Spleen (tissue), 7 donors: Measurements from ENCODE around the gene TLE1.

Experiments used
- CTCF ChIP-seq, 11 experiments: fragments of 200-600 bp in 7 of 11; fragments of 450-650 bp in 4 of 11; sonication (generic) in 4 of 11; IDR thresholded peaks in 8 of 11; conservative IDR thresholded peaks in 3 of 11; 1 replicate in 7 of 11; 2 replicates in 4 of 11; pipeline versions ENCODE4 v1.4.0 to v1.8.0; 2016 to 2021; ENCODE audit warnings: antibody characterized with exemption in 11 of 11, inconsistent platforms in 4 of 11, mild to moderate bottlenecking in 1 of 11
- POLR2A ChIP-seq, 3 donors: fragments of 450-650 bp; IDR thresholded peaks; one replicate each; pipeline ENCODE4 v1.5.1; 2017; ENCODE audit warnings: antibody characterized with exemption in 3 of 3, mild to moderate bottlenecking in 1 of 3
- donor health status: DM: no; HTN: no; CAD: no; lungs with moderate emphysema.
- donor health status: DM: no; HTN: no; CAD: no.
- donor health status: DM: no; HTN: no; CAD: no.

- TF ChIP-seq POLR2A (IDR thresholded peaks at IDR 0.05), result no peak
- no peak for TF ChIP-seq CTCF (IDR thresholded peaks at IDR 0.05 in 8 of 11, conservative IDR thresholded peaks at IDR 0.05 in 3 of 11)
Measured at GRCh38 chr9:81598123-81598497, 91.2 kb downstream of the TLE1 start.
